OCI-LY1 (cell line): ENCODE measurements around the gene SMAD9.

Experiments
- H2AFZ ChIP-seq: fragments of 200-600 bp; sonication (generic), shearing (Covaris generic); 2 replicates; pipeline ENCODE4 v1.6.0; 2014; ENCODE audit warnings: antibody characterized with exemption, mild to moderate bottlenecking, low read length
- H3F3A ChIP-seq: fragments of 200-600 bp; sonication (generic), shearing (Covaris generic); 2 replicates; pipeline ENCODE4 v1.6.0; 2014; ENCODE audit warnings: mild to moderate bottlenecking, antibody characterized with exemption, low read length, moderate library complexity; ENCODE audit not compliant: insufficient read depth
- H3K27ac ChIP-seq: fragments of 200-600 bp; sonication (generic); 2 replicates; pipeline ENCODE4 v1.5.1; 2014; ENCODE audit warnings: low read length, mixed run types, mild to moderate bottlenecking, low read depth; ENCODE audit not compliant: poor library complexity, severe bottlenecking
- H3K27me3 ChIP-seq: fragments of 200-600 bp; sonication (generic); 2 replicates; pipeline ENCODE4 v1.6.0; 2014; ENCODE audit warnings: antibody characterized with exemption, mild to moderate bottlenecking, low read length, moderate library complexity; ENCODE audit not compliant: insufficient read depth
- H3K36me3 ChIP-seq: fragments of 200-600 bp; sonication (generic); 2 replicates; pipeline ENCODE4 v1.6.1; 2014; ENCODE audit warnings: mild to moderate bottlenecking, antibody characterized with exemption, low read length, moderate library complexity, mixed read lengths; ENCODE audit not compliant: insufficient read depth
- H3K4me1 ChIP-seq: fragments of 200-600 bp; sonication (generic); 2 replicates; pipeline ENCODE4 v1.5.1; 2014; ENCODE audit warnings: mild to moderate bottlenecking, low read length, moderate library complexity; ENCODE audit not compliant: insufficient read depth, severe bottlenecking
- H3K4me2 ChIP-seq: fragments of 200-600 bp; sonication (generic), shearing (Covaris generic); 2 replicates; pipeline ENCODE4 v1.6.1; 2014; ENCODE audit warnings: low read length
- H3K4me3 ChIP-seq: fragments of 200-600 bp; sonication (generic); 2 replicates; pipeline ENCODE4 v1.5.1; 2014; ENCODE audit warnings: low read length, low read depth, mild to moderate bottlenecking, mixed read lengths; ENCODE audit not compliant: poor library complexity, severe bottlenecking
- H3K79me2 ChIP-seq: fragments of 200-600 bp; shearing (Covaris generic); 2 replicates; pipeline ENCODE4 v1.6.1; 2016; ENCODE audit warnings: mixed run types, low read length, mixed read lengths; ENCODE audit not compliant: insufficient read depth
- H3K9ac ChIP-seq: fragments of 200-600 bp; sonication (generic), shearing (Covaris generic); 2 replicates; pipeline ENCODE4 v1.6.1; 2014; ENCODE audit warnings: mild to moderate bottlenecking, low read length, mixed read lengths
- H3K9me2 ChIP-seq: fragments of 200-600 bp; sonication (generic), shearing (Covaris generic); 2 replicates; pipeline ENCODE4 v1.6.1; 2014; ENCODE audit warnings: low read depth, mild to moderate bottlenecking, low read length, mixed read lengths
- H3K9me3 ChIP-seq: fragments of 200-600 bp; shearing (Covaris generic); 2 replicates; pipeline ENCODE4 v1.6.1; 2014; ENCODE audit warnings: low read length, mixed read lengths
- H4K20me1 ChIP-seq: fragments of 200-600 bp; sonication (generic), shearing (Covaris generic); 2 replicates; pipeline ENCODE4 v1.6.0; 2016; ENCODE audit warnings: mild to moderate bottlenecking, low read length; ENCODE audit not compliant: insufficient read depth
- EZH2 ChIP-seq: fragments of 200-600 bp; sonication (generic), shearing (Covaris generic); IDR thresholded peaks from 2 replicates; pipeline ENCODE4 v1.8.0; 2017; ENCODE audit warnings: borderline replicate concordance, mixed run types, mild to moderate bottlenecking, antibody characterized with exemption, low read length, moderate library complexity, mixed read lengths
- TF ChIP-seq, protein P1 (sequence below): fragments of 200-600 bp; sonication (generic), shearing (Covaris generic); IDR thresholded peaks from 2 replicates; pipeline ENCODE4 v1.5.1; 2017; ENCODE audit warnings: mild to moderate bottlenecking, antibody characterized with exemption, low read length, moderate library complexity, mixed read lengths

Gene SMAD9

DNA sequence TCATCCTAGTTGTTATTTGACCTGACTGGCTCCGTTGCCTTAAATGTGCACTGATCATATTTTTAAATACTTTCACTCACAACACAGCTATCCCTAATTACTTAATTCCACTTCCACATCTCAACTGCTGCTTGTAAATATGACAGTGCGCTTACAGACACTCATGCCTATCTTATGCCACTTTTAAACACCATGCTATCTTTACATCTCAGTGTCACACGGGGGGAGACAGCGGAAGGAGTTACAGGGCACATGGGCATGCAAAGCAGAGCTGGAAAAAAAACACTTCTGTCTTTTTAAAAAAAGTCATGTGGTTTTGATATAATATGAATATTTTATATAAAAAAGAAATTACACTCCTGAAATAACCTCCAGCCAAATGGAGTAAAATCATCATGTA is 44.1 kb downstream of the SMAD9 start:
- no peaks in the 10 kb centered on the region for H3K27me3 ChIP-seq
- H3F3A ChIP-seq: no peaks in the 10 kb centered on the region
- H2AFZ ChIP-seq: no peak overlapping the region
- no peak for TF ChIP-seq EZH2
- H3K79me2 ChIP-seq: no peaks in the 10 kb centered on the region
- no peaks in the 10 kb centered on the region for H3K36me3 ChIP-seq
- H3K27ac ChIP-seq: no peak overlapping the region
- no peaks in the 10 kb centered on the region for H3K4me1 ChIP-seq
- H3K9ac ChIP-seq: no peak overlapping the region
- H3K9me3 ChIP-seq: no peaks in the 10 kb centered on the region
- H3K4me2 ChIP-seq: no peak overlapping the region
- H3K9me2 ChIP-seq: no peaks in the 10 kb centered on the region
- H3K4me3 ChIP-seq: no peak overlapping the region
- no peaks in the 10 kb centered on the region for H4K20me1 ChIP-seq

- Histone ChIP-seq H3K9me2 (no peaks in the 10 kb centered on the region), H3K4me1 (no peaks in the 10 kb centered on the region), H3K4me3 (no peak overlapping the region), H3K79me2 (no peaks in the 10 kb centered on the region), H3K36me3 (no peaks in the 10 kb centered on the region), H3K9ac (no peak overlapping the region), H3F3A (no peaks in the 10 kb centered on the region), H2AFZ (no peak overlapping the region), H3K9me3 (no peaks in the 10 kb centered on the region), H3K4me2 (no peak overlapping the region), H3K27me3 (no peaks in the 10 kb centered on the region), H3K27ac (no peak overlapping the region), H4K20me1 (no peaks in the 10 kb centered on the region)
- TF ChIP-seq, protein P1, sequence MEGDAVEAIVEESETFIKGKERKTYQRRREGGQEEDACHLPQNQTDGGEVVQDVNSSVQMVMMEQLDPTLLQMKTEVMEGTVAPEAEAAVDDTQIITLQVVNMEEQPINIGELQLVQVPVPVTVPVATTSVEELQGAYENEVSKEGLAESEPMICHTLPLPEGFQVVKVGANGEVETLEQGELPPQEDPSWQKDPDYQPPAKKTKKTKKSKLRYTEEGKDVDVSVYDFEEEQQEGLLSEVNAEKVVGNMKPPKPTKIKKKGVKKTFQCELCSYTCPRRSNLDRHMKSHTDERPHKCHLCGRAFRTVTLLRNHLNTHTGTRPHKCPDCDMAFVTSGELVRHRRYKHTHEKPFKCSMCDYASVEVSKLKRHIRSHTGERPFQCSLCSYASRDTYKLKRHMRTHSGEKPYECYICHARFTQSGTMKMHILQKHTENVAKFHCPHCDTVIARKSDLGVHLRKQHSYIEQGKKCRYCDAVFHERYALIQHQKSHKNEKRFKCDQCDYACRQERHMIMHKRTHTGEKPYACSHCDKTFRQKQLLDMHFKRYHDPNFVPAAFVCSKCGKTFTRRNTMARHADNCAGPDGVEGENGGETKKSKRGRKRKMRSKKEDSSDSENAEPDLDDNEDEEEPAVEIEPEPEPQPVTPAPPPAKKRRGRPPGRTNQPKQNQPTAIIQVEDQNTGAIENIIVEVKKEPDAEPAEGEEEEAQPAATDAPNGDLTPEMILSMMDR: no peak
Observed at GRCh38 chr13:36875431-36875830, 44.6 kb downstream of the SMAD9 start.

DNA sequence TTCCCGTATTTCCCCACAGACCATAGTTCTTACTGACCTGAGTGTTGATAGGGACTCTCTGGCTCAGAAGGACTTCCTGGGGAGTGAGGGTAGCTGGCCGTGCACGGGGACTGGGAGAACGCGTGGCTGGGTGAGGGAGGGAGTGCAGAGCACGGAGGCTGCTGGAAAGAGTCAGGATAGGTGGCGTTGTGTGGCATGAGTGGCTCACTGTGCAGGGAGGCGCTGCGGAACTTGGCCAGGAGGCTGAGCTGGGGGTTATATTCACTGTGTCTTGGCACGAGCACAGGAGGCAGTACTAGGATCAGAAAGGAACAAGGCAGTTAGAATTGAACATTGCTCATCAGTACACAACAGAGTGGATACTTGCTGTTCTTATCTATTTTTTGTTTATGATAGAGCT is 47.4 kb downstream of the SMAD9 start:
- Histone ChIP-seq H3K4me2 (no peak overlapping the region), H3K9me3 (no peaks in the 10 kb centered on the region), H3K36me3 (no peaks in the 10 kb centered on the region), H3K9ac (no peak overlapping the region), H3K79me2 (no peaks in the 10 kb centered on the region), H3K27me3 (no peaks in the 10 kb centered on the region), H4K20me1 (no peaks in the 10 kb centered on the region), H3K4me1 (no peaks in the 10 kb centered on the region), H3K9me2 (no peaks in the 10 kb centered on the region), H3K27ac (no peak overlapping the region), H3K4me3 (no peak overlapping the region), H2AFZ (no peak overlapping the region), H3F3A (no peaks in the 10 kb centered on the region)
- TF ChIP-seq, protein P1: no peak
- TF ChIP-seq EZH2: no peak

DNA sequence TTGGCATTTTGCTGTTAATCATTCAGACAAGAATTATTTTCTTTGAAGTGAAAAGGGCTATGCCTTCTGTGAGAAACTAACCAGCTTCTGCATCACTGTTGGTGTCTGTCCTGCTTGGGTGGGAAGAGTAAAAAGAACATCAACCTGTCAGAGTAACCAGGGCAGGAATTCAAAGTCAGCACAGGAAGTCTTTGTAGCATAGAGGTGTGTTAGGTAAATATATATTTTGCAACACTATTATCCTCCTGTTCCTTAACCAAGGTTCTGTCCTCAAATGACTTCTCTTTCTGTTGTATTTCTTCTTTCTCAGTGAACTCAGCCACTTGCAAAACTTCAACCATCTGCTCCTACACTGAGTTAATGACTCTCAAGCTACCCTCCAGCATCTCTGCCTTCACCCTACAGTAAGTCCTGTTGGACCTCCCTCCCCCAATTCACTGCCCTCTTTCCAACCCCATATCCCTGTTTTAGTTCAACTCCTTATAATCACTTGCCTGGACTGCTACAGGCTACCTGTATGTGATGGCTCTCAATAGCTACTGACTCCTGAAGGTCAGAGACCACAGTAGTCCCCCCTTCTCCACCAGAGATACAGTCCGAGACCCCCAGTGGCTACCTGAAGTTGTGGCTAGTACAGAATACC is 49.9 kb downstream of the SMAD9 start:
- Histone ChIP-seq H3K4me3 (no peak overlapping the region), H3F3A (no peaks in the 10 kb centered on the region), H3K27ac (no peak overlapping the region), H4K20me1 (no peaks in the 10 kb centered on the region), H3K4me2 (no peak overlapping the region), H3K4me1 (no peaks in the 10 kb centered on the region), H2AFZ (no peak overlapping the region), H3K9me3 (no peaks in the 10 kb centered on the region), H3K27me3 (no peaks in the 10 kb centered on the region), H3K79me2 (no peaks in the 10 kb centered on the region), H3K36me3 (no peaks in the 10 kb centered on the region), H3K9ac (no peak overlapping the region), H3K9me2 (no peaks in the 10 kb centered on the region)
- no peak for TF ChIP-seq EZH2
- TF ChIP-seq, protein P1: no peak
